ENCODE measurements around the gene CXCL12. TPM values are rescaled to one million over a fixed set of nuclear protein-coding genes. Genes with fewer than 3 reads are reported as not detected.

Gene CXCL12
- total RNA-seq, result 40.8 TPM
- long read RNA-seq, transcript CXCL12-201 (3 exons, 1,857 nt), result major isoform, 11 of 36 reads
- long read RNA-seq, partial matches to known transcripts, result 10 of 36 reads
- long read RNA-seq, other reads (novel, unspliced or antisense), result 11 of 36 reads

GRCh38 chr10:44385026-44385695, at the start of gene CXCL12:
Gene CXCL12, minus strand, starts transcription at chr10:44385097. Its CDS starts 92 bp downstream, at chr10:44385005.
- peaks cover 12% of the 10 kb centered on the region for H3K4me1 ChIP-seq
- peaks cover 32% of the 10 kb centered on the region for H3K27me3 ChIP-seq
- TF ChIP-seq CTCF (IDR thresholded peaks at IDR 0.05), result no peak
- H3K36me3 ChIP-seq, result no peaks in the 10 kb centered on the region
- no peaks in the 10 kb centered on the region for H3K9me3 ChIP-seq
- peak within 1 kb of the TSS; percentile 56 for H3K4me3 ChIP-seq
- DNase-seq (peak; percentile 61), ATAC-seq (no peak)
- H3K27ac ChIP-seq, result peak within 1 kb of the TSS; percentile 42
- intact Hi-C loops (cut with DNase I), result loop anchor here (5.0 kb wide), 1 partner anchor 713 kb away; no protein-coding TSS in a partner anchor

- Histone ChIP-seq H3K4me3 (no peak overlapping the region), H3K9me3 (peaks cover 4% of the 10 kb centered on the region), H3K4me1 (no peaks in the 10 kb centered on the region), H3K27me3 (no peaks in the 10 kb centered on the region), H3K36me3 (no peaks in the 10 kb centered on the region), H3K27ac (no peak overlapping the region)
- DNase-seq (no peak), ATAC-seq (peak; percentile 17)
- intact Hi-C loops (cut with DNase I), result no loop called here
- TF ChIP-seq CTCF (IDR thresholded peaks at IDR 0.05), result no peak
Observed at GRCh38 chr10:44427479-44427878, 42.6 kb upstream of the CXCL12 start.

GRCh38 chr10:44427037-44427436, 42.1 kb upstream of the CXCL12 start:
- no peak for TF ChIP-seq CTCF (IDR thresholded peaks at IDR 0.05)
- no peak overlapping the region for H3K27ac ChIP-seq
- H3K27me3 ChIP-seq, result no peaks in the 10 kb centered on the region
- no peaks in the 10 kb centered on the region for H3K36me3 ChIP-seq
- no peak overlapping the region for H3K4me3 ChIP-seq
- intact Hi-C loops (cut with DNase I), result no loop called here
- H3K9me3 ChIP-seq, result peaks cover 4% of the 10 kb centered on the region
- H3K4me1 ChIP-seq, result no peaks in the 10 kb centered on the region
- no peak for DNase-seq
- ATAC-seq, result peak; percentile 30

GRCh38 chr10:44426247-44427034, 41.5 kb upstream of the CXCL12 start:
- intact Hi-C loops (cut with DNase I), result no loop called here
- Histone ChIP-seq H3K27ac (no peak overlapping the region), H3K4me1 (no peaks in the 10 kb centered on the region), H3K4me3 (no peak overlapping the region), H3K27me3 (no peaks in the 10 kb centered on the region), H3K9me3 (peaks cover 4% of the 10 kb centered on the region), H3K36me3 (no peaks in the 10 kb centered on the region)
- ATAC-seq, result no peak
- TF ChIP-seq CTCF (IDR thresholded peaks at IDR 0.05), result no peak
- no peak for DNase-seq

- no peak for TF ChIP-seq CTCF (IDR thresholded peaks at IDR 0.05)
- DNase-seq, result no peak
- Histone ChIP-seq H3K9me3 (peaks cover 4% of the 10 kb centered on the region), H3K4me1 (no peaks in the 10 kb centered on the region), H3K27me3 (no peaks in the 10 kb centered on the region), H3K36me3 (no peaks in the 10 kb centered on the region), H3K4me3 (no peak overlapping the region), H3K27ac (no peak overlapping the region)
- no peak for ATAC-seq
- intact Hi-C loops (cut with DNase I), result no loop called here
Observed at GRCh38 chr10:44425466-44425865, 40.6 kb upstream of the CXCL12 start.
